Measurements from ENCODE around the gene PSMD10. TPM values are rescaled to one million over a fixed set of nuclear protein-coding genes. Genes with fewer than 3 reads are reported as not detected.

The PSMD10 gene
- total RNA-seq, 1 experiment from 2014 or later, result 88.6 TPM

DNA sequence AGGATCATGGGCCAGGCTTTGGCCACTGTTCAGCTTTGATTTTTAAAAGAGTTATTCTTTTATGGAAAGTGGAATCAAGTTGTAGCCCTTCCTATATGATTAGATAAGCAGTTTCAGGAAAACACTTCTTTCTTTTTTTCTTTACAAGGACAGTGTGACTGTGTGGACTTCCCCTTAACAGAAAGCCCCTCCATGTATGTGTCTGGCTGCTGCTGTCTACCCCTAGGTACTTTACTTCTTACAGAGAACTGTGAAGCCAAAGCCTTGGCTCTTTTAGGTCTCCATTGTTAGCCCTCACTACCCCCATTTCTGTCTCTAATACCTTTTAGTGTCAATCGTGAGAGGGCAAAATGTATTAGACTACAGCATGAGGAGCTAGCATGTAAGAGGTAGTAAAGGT is 27.3 kb downstream of the PSMD10 start:
- ChIA-PET CTCF (no interaction called here), POLR2A (no interaction called here)
- no peak for ATAC-seq
- H3K4me1 ChIP-seq (ENCODE audit: control insufficient read depth, insufficient read depth, low read length), result no peaks in the 10 kb centered on the region
- no peaks in the 10 kb centered on the region for H3K27me3 ChIP-seq (ENCODE audit: control insufficient read depth, insufficient read depth, low read length)
- no TSS peak for BruUV-seq (replicated peaks)
- H3K9me3 ChIP-seq (ENCODE audit: control insufficient read depth, insufficient read depth, low read depth, low read length), result no peaks in the 10 kb centered on the region
- H3K27ac ChIP-seq (ENCODE audit: low read length), result no peak overlapping the region
- H3K36me3 ChIP-seq (ENCODE audit: control insufficient read depth, insufficient read depth, low read length), result no peaks in the 10 kb centered on the region
- in situ Hi-C loops (cut with HindIII; ENCODE audit: low pct_unique_long_range_greater_than_20kb, low sequenced_read_pairs) (no loop called here), intact Hi-C loops (cut with micrococcal nuclease; ENCODE audit: unreplicated experiment) (no loop called here)
- TF ChIP-seq POLR2AphosphoS5 (IDR thresholded peaks at IDR 0.05; ENCODE audit: low read depth, low read length) (no peak), TCF7L2 (IDR thresholded peaks at IDR 0.05; ENCODE audit: low read depth, low read length) (no peak), REST (IDR thresholded peaks at IDR 0.05; ENCODE audit: insufficient read depth in 1 of 2, low read depth in 2 of 2, low read length in 1 of 2) (no peak), SIN3A (IDR thresholded peaks at IDR 0.05; ENCODE audit: borderline replicate concordance, insufficient read depth, low read depth, low read length) (no peak)
- TF ChIP-seq, protein P1, sequence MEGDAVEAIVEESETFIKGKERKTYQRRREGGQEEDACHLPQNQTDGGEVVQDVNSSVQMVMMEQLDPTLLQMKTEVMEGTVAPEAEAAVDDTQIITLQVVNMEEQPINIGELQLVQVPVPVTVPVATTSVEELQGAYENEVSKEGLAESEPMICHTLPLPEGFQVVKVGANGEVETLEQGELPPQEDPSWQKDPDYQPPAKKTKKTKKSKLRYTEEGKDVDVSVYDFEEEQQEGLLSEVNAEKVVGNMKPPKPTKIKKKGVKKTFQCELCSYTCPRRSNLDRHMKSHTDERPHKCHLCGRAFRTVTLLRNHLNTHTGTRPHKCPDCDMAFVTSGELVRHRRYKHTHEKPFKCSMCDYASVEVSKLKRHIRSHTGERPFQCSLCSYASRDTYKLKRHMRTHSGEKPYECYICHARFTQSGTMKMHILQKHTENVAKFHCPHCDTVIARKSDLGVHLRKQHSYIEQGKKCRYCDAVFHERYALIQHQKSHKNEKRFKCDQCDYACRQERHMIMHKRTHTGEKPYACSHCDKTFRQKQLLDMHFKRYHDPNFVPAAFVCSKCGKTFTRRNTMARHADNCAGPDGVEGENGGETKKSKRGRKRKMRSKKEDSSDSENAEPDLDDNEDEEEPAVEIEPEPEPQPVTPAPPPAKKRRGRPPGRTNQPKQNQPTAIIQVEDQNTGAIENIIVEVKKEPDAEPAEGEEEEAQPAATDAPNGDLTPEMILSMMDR (IDR thresholded peaks at IDR 0.05), result no peak
- H3K4me3 ChIP-seq (ENCODE audit: low read depth in 2 of 2, low read length in 2 of 2), result no peak overlapping the region
- no peak for DNase-seq (ENCODE audit: low read depth, low spot score)

GRCh38 chrX:108059801-108060200 is 31.5 kb downstream of the PSMD10 start:
- intact Hi-C loops (cut with micrococcal nuclease; ENCODE audit: unreplicated experiment), result no loop called here
- TF ChIP-seq, protein P1 (IDR thresholded peaks at IDR 0.05), result no peak
- TF ChIP-seq SIN3A (IDR thresholded peaks at IDR 0.05; ENCODE audit: borderline replicate concordance, insufficient read depth, low read depth, low read length), result no peak
- no peak for TF ChIP-seq POLR2AphosphoS5 (IDR thresholded peaks at IDR 0.05; ENCODE audit: low read depth, low read length)
- TF ChIP-seq REST (IDR thresholded peaks at IDR 0.05; ENCODE audit: insufficient read depth in 1 of 2, low read depth in 2 of 2, low read length in 1 of 2), result no peak
- TF ChIP-seq TCF7L2 (IDR thresholded peaks at IDR 0.05; ENCODE audit: low read depth, low read length), result no peak

More at GRCh38 chrX:108059801-108060200, 31.5 kb downstream of the PSMD10 start:
- no peaks in the 10 kb centered on the region for H3K27me3 ChIP-seq (ENCODE audit: control insufficient read depth, insufficient read depth, low read length)
- DNase-seq (ENCODE audit: low read depth, low spot score) (no peak), ATAC-seq (no peak)
- no peaks in the 10 kb centered on the region for H3K9me3 ChIP-seq (ENCODE audit: control insufficient read depth, insufficient read depth, low read depth, low read length)
- no TSS peak for BruUV-seq (replicated peaks)
- no peak overlapping the region for H3K27ac ChIP-seq (ENCODE audit: low read length)
- H3K4me1 ChIP-seq (ENCODE audit: control insufficient read depth, insufficient read depth, low read length), result no peaks in the 10 kb centered on the region
- ChIA-PET POLR2A (no interaction called here), CTCF (no interaction called here)
- H3K4me3 ChIP-seq (ENCODE audit: low read depth in 2 of 2, low read length in 2 of 2), result no peak overlapping the region
- no peaks in the 10 kb centered on the region for H3K36me3 ChIP-seq (ENCODE audit: control insufficient read depth, insufficient read depth, low read length)
- in situ Hi-C loops (cut with HindIII; ENCODE audit: low pct_unique_long_range_greater_than_20kb, low sequenced_read_pairs), result no loop called here
